Measurements from ENCODE around the gene SLC2A14. TPM values are rescaled to one million over a fixed set of nuclear protein-coding genes. Genes with fewer than 3 reads are reported as not detected.
A peak's percentile ranks its signal among the peaks of the same experiment; 100 is the strongest.
"Not testable (repeated sequence)": the region's sequence is repeated elsewhere in the genome, so short reads cannot be mapped to it uniquely, and the experiment has no call there.

Gene SLC2A14
- total RNA-seq, 1 experiment from 2014 or later = not detected

GRCh38 chr12:7879246-7879645, 6.5 kb upstream of the SLC2A14 start:
- DNase-seq (ENCODE audit: low spot score) = no peak
- in situ Hi-C loops (cut with HindIII; ENCODE audit: low sequenced_read_pairs) = no loop called here

DNA sequence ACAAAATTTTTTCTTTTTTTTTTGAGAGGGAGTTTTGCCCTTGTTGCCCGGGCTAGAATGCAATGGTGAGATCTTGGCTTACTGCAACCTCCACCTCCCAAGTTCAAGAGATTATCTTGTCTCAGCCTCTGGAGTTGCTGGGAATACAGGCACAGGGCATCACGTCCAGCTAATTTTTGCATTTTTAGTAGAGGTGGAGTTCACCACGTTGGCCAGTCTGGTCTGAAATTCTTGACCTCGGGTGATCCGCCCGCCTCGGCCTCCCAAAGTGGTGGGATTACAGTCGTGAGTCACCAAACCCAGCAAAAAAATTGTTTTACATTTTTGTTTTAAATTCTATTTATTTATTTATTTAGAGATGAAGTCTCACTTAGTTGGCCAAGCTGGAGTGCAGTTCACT, 4.7 kb upstream of the SLC2A14 start:
- no peak for DNase-seq (ENCODE audit: low spot score)
- in situ Hi-C loops (cut with HindIII; ENCODE audit: low sequenced_read_pairs) = no loop called here

DNA sequence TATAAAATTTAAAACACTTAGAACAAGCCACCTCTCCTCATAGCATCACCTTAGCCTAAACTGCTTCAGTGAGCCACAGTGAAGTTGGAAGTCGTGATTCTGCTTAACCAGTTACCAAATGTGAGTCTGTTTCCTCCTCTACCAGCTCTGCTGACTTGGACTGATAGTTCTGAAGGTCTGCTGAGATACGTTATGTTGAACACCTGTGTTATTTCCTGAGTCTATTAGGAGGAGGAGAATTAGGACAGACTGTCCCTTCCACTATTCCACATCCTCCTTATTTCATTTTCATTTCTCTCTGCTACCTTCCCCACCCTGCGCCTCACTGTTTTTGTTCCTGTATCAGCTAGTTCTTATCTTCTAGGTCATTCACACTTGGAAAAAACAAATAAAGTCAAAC, 2.4 kb downstream of the SLC2A14 start:
- in situ Hi-C loops (cut with HindIII; ENCODE audit: low sequenced_read_pairs) = no loop called here
- no peak for DNase-seq (ENCODE audit: low spot score)

- DNase-seq (ENCODE audit: low spot score) = no peak
Observed at GRCh38 chr12:7869137-7869536, 3.6 kb downstream of the SLC2A14 start.

GRCh38 chr12:7868391-7868790, 4.3 kb downstream of the SLC2A14 start:
- in situ Hi-C loops (cut with HindIII; ENCODE audit: low sequenced_read_pairs) = no loop called here
- DNase-seq (ENCODE audit: low spot score) = no peak

More at GRCh38 chr12:7869137-7869536, 3.6 kb downstream of the SLC2A14 start:
- in situ Hi-C loops (cut with HindIII; ENCODE audit: low sequenced_read_pairs) = no loop called here

GRCh38 chr12:7864601-7865150, 8.0 kb downstream of the SLC2A14 start:
- in situ Hi-C loops (cut with HindIII; ENCODE audit: low sequenced_read_pairs) = no loop called here
- no peak for DNase-seq (ENCODE audit: low spot score)

- in situ Hi-C loops (cut with HindIII; ENCODE audit: low sequenced_read_pairs); DNase-seq (ENCODE audit: low spot score): not testable (repeated sequence)
Observed at GRCh38 chr12:7862814-7863348, 9.8 kb downstream of the SLC2A14 start.

DNA sequence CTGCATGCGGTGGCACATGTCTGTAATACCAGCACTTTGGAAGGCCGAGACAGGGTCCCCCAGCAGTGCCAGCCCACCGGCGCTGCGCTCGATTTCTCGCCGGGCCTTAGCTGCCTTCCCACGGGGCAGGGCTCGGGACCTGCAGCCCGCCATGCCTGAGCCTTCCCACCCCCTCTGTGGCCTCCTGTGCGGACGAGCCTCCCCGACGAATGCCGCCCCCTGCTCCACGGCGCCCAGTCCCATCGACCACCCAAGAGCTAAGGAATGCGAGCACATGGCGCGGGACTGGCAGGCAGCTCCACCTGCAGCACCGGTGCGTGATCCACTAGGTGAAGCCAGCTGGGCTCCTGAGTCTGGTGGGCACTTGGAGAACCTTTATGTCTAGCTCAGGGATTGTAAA, 10.4 kb downstream of the SLC2A14 start:
- in situ Hi-C loops (cut with HindIII; ENCODE audit: low sequenced_read_pairs); DNase-seq (ENCODE audit: low spot score): not testable (repeated sequence)

DNA sequence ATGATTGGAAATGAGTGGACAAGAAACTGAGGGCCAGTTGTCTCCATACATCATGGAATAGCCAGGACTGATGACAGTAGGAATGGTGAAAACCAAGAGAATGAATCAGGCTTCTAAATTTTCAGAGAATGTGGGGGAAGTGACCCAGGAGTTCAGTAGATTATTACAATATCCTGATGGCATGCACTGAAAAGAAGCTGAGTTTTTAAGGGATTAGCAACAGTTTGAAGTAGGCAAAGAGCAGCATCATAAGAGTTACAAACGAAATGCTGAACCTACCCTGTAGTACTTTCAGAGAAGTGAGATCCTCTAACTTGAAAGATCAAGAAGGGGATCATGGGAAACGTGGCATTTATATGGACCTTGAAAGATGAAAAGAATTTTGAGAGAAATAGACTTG, 13.2 kb downstream of the SLC2A14 start:
- in situ Hi-C loops (cut with HindIII; ENCODE audit: low sequenced_read_pairs) = no loop called here
- no peak for DNase-seq (ENCODE audit: low spot score)

GRCh38 chr12:7857971-7858370, 14.7 kb downstream of the SLC2A14 start:
- no peak for DNase-seq (ENCODE audit: low spot score)
- in situ Hi-C loops (cut with HindIII; ENCODE audit: low sequenced_read_pairs) = no loop called here

DNA sequence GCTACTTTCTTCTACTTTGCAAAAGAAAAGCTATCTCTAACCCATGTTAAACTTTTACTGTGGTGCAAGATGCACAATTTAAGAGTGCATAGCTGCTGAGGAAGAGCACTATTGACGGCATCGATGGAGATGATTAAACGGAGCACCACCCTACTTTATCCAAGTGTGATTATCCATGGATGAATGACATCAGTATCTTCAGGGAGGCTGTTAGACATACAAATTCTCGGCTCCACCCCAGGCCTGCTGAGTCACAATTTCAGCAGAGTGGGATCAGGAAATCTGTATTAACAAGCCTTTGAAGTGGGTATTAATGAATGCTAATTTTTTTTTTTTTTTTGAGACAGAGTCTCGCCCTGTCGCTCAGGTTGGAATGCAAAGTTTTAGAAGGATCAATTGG, 16.2 kb downstream of the SLC2A14 start:
- DNase-seq (ENCODE audit: low spot score) = no peak
- in situ Hi-C loops (cut with HindIII; ENCODE audit: low sequenced_read_pairs) = no loop called here

GRCh38 chr12:7853557-7853956, 19.2 kb downstream of the SLC2A14 start:
- in situ Hi-C loops (cut with HindIII; ENCODE audit: low sequenced_read_pairs) = no loop called here
- no peak for DNase-seq (ENCODE audit: low spot score)

DNA sequence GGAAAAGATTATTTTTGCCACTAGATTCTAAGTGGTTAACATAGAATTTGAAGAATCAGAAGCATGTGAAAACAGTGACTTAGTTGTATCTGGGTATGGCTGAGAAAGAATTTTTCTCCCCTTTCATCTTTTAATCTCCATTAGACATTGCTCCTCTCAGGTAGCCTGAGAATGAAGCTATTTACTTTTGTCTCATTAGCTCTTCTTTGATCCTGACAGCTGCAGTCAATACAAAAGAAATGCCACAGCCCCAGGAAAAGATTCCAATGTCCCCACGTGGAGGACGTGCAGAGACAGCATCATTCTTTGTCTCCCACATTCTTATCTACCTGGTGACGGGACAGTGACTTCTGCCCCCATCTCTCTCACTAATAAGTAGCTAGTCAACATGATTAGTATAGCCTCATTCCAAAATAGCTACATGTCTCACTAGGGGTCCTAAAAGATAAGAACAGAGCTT, 21.1 kb downstream of the SLC2A14 start:
- in situ Hi-C loops (cut with HindIII; ENCODE audit: low sequenced_read_pairs); DNase-seq (ENCODE audit: low spot score): not testable (repeated sequence)

DNA sequence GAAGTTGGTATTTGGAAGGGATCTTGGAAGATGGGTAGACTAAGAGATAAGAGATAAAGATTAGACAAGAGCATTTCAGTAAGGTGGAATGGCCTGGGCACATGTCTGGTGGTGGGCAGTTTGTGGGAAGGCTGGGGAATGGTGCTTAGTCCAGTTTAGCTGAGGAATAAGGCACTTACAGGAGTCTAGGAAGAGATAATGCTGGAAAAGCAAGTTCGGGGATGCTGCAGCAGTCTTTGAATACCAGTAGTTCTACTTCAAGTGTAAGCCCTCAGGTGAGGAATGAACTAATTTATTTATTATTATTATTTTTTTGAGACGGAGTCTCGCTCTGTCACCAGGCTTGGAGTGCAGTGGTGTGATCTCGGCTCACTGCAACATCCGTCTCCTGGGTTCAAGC, 22.6 kb downstream of the SLC2A14 start:
- DNase-seq (ENCODE audit: low spot score); in situ Hi-C loops (cut with HindIII; ENCODE audit: low sequenced_read_pairs): not testable (repeated sequence)

- in situ Hi-C loops (cut with HindIII; ENCODE audit: low sequenced_read_pairs) = not testable (repeated sequence)
- DNase-seq (ENCODE audit: low spot score) = peak; percentile 13
Observed at GRCh38 chr12:7848098-7848422, 24.7 kb downstream of the SLC2A14 start.

- in situ Hi-C loops (cut with HindIII; ENCODE audit: low sequenced_read_pairs) = not testable (repeated sequence)
- DNase-seq (ENCODE audit: low spot score) = peak; percentile 66
Observed at GRCh38 chr12:7847226-7848097, 25.3 kb downstream of the SLC2A14 start.

GRCh38 chr12:7844116-7844515, 28.6 kb downstream of the SLC2A14 start:
- no peak for DNase-seq (ENCODE audit: low spot score)
- in situ Hi-C loops (cut with HindIII; ENCODE audit: low sequenced_read_pairs) = no loop called here

- in situ Hi-C loops (cut with HindIII; ENCODE audit: low sequenced_read_pairs); DNase-seq (ENCODE audit: low spot score): not testable (repeated sequence)
Observed at GRCh38 chr12:7843583-7843982, 29.1 kb downstream of the SLC2A14 start.

GRCh38 chr12:7843149-7843548, 29.6 kb downstream of the SLC2A14 start:
- in situ Hi-C loops (cut with HindIII; ENCODE audit: low sequenced_read_pairs) = not testable (repeated sequence)

DNA sequence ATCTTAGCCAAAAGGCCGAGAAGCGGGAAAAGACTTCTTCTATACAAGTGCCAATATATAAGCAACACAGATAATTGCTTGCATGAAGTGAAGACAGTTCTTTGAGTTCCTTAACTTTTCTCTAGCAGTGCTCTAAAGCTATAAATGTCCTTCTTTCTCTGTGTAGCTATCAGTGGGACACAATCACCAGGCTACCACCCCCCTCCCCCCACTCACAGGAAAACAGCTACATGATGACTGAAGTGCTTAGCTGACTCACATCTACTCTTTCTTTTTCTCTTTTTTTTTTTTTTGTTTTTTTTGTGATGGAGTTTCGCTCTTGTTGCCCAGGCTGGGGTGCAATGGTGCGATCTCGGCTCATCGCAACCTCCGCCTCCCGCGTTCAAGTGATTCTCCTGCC, 30.3 kb downstream of the SLC2A14 start:
- DNase-seq (ENCODE audit: low spot score); in situ Hi-C loops (cut with HindIII; ENCODE audit: low sequenced_read_pairs): not testable (repeated sequence)

More at GRCh38 chr12:7843149-7843548, 29.6 kb downstream of the SLC2A14 start:
- peak; percentile 17 for DNase-seq (ENCODE audit: low spot score)
